ENCODE results near the gene SLMAP.

SLMAP gene

GRCh38 chr3:57746156-57747010 lies 9.7 kb upstream of the SLMAP start:
- DNase-seq (ENCODE audit: low read depth), result peak; percentile 7
- no peak for TF ChIP-seq CTCF (conservative IDR thresholded peaks at IDR 0.05; ENCODE audit: control insufficient read depth, insufficient read depth, low read depth, low read length)
- no peak overlapping the region for H3K4me3 ChIP-seq (ENCODE audit: control insufficient read depth, low read depth, low read length)

- no peak for DNase-seq (ENCODE audit: low read depth)
- H3K4me3 ChIP-seq (ENCODE audit: control insufficient read depth, low read depth, low read length), result no peak overlapping the region
- no peak for TF ChIP-seq CTCF (conservative IDR thresholded peaks at IDR 0.05; ENCODE audit: control insufficient read depth, insufficient read depth, low read depth, low read length)
Observed at GRCh38 chr3:57749542-57749941, 6.6 kb upstream of the SLMAP start.

GRCh38 chr3:57752307-57752706 lies 3.8 kb upstream of the SLMAP start:
- DNase-seq (ENCODE audit: low read depth), result no peak
- H3K4me3 ChIP-seq (ENCODE audit: control insufficient read depth, low read depth, low read length), result no peak overlapping the region
- TF ChIP-seq CTCF (conservative IDR thresholded peaks at IDR 0.05; ENCODE audit: control insufficient read depth, insufficient read depth, low read depth, low read length), result no peak

- H3K4me3 ChIP-seq (ENCODE audit: control insufficient read depth, low read depth, low read length), result no peak overlapping the region
- no peak for TF ChIP-seq CTCF (conservative IDR thresholded peaks at IDR 0.05; ENCODE audit: control insufficient read depth, insufficient read depth, low read depth, low read length)
Observed at GRCh38 chr3:57753016-57753415, 3.1 kb upstream of the SLMAP start.

GRCh38 chr3:57755368-57755675 lies 787 bp upstream of the SLMAP start:
- DNase-seq (ENCODE audit: low read depth), result peak; percentile 42
- no peak for TF ChIP-seq CTCF (conservative IDR thresholded peaks at IDR 0.05; ENCODE audit: control insufficient read depth, insufficient read depth, low read depth, low read length)
- peak overlapping the region; percentile 67 for H3K4me3 ChIP-seq (ENCODE audit: control insufficient read depth, low read depth, low read length)

More at GRCh38 chr3:57753016-57753415, 3.1 kb upstream of the SLMAP start:
- no peak for DNase-seq (ENCODE audit: low read depth)

- peak overlapping the region; percentile 67 for H3K4me3 ChIP-seq (ENCODE audit: control insufficient read depth, low read depth, low read length)
- no peak for TF ChIP-seq CTCF (conservative IDR thresholded peaks at IDR 0.05; ENCODE audit: control insufficient read depth, insufficient read depth, low read depth, low read length)
- peak; percentile 78 for DNase-seq (ENCODE audit: low read depth)
Observed at GRCh38 chr3:57756528-57757401, 656 bp downstream of the SLMAP start.

All from fibroblast of mammary gland (primary cell).